CD14-positive monocyte (primary cell): ENCODE results near the gene PAX7. TPM values are rescaled to one million over a fixed set of nuclear protein-coding genes. Genes with fewer than 3 reads are reported as not detected.

Source experiments
- DNase-seq, 3 donors: peaks; one replicate each; pipeline ENCODE4 v3.0.0-alpha.2; 2011 to 2022
- H2AFZ ChIP-seq: 2 replicates; pipeline ENCODE4 v1.6.0; 2012; ENCODE audit warnings: mild to moderate bottlenecking, low read depth, low read length, inconsistent platforms; ENCODE audit not compliant: insufficient read depth, poor library complexity, severe bottlenecking
- H3K27ac ChIP-seq, 2 donors: 1 replicate in 1 of 2; 2 replicates in 1 of 2; pipeline ENCODE4 v1.5.1; 2012 to 2013; ENCODE audit warnings: low read length in 2 of 2, control low read depth in 1 of 2, inconsistent platforms in 1 of 2, low read depth in 1 of 2, mild to moderate bottlenecking in 1 of 2
- H3K27me3 ChIP-seq, 2 donors: one replicate each; pipeline versions ENCODE4 v1.6.0 to v1.6.1; 2011 to 2013; ENCODE audit warnings: low read length in 2 of 2; ENCODE audit not compliant: control insufficient read depth in 2 of 2, insufficient read depth in 2 of 2
- H3K36me3 ChIP-seq, 2 donors: replicated peaks in 1 of 2; 1 replicate in 1 of 2; 2 replicates in 1 of 2; pipeline versions ENCODE4 v1.5.1 to v1.6.1; 2012 to 2013; ENCODE audit warnings: low read length in 2 of 2, control low read depth in 1 of 2, inconsistent platforms in 1 of 2, mild to moderate bottlenecking in 1 of 2; ENCODE audit not compliant: insufficient read depth in 2 of 2, control insufficient read depth in 1 of 2
- H3K4me1 ChIP-seq, 2 donors: 1 replicate in 1 of 2; 2 replicates in 1 of 2; pipeline versions ENCODE4 v1.5.1 to v1.6.1; 2012 to 2013; ENCODE audit warnings: low read length in 2 of 2, control low read depth in 1 of 2, inconsistent platforms in 1 of 2, mild to moderate bottlenecking in 1 of 2, moderate library complexity in 1 of 2; ENCODE audit not compliant: insufficient read depth in 2 of 2, control insufficient read depth in 1 of 2
- H3K4me2 ChIP-seq: replicated peaks from 2 replicates; pipeline ENCODE3; 2012; ENCODE audit warnings: low read length, moderate library complexity, mild to moderate bottlenecking; ENCODE audit not compliant: poor library complexity, severe bottlenecking; ENCODE audit errors: extremely low read depth
- H3K4me3 ChIP-seq, 3 experiments: fragments of 200-600 bp in 1 of 3; sonication (generic) in 1 of 3; replicated peaks in 1 of 3; 1 replicate in 2 of 3; 2 replicates in 1 of 3; pipeline ENCODE4 v1.5.1; 2011 to 2013; ENCODE audit warnings: low read length in 3 of 3, mild to moderate bottlenecking in 3 of 3, control low read depth in 2 of 3, low read depth in 2 of 3, inconsistent platforms in 1 of 3, moderate library complexity in 1 of 3
- H3K79me2 ChIP-seq: 2 replicates; pipeline ENCODE4 v1.6.0; 2012; ENCODE audit warnings: mild to moderate bottlenecking, control low read depth, inconsistent platforms, low read length, moderate library complexity; ENCODE audit not compliant: insufficient read depth
- H3K9ac ChIP-seq: 2 replicates; pipeline ENCODE4 v1.6.0; 2017; ENCODE audit warnings: low read length, mild to moderate bottlenecking; ENCODE audit not compliant: insufficient read depth, poor library complexity, severe bottlenecking
- H3K9me3 ChIP-seq, 2 donors: replicated peaks in 1 of 2; 1 replicate in 1 of 2; 2 replicates in 1 of 2; pipeline versions ENCODE4 v1.5.1 to v1.6.1; 2012 to 2013; ENCODE audit warnings: low read length in 2 of 2, control low read depth in 1 of 2; ENCODE audit not compliant: control insufficient read depth in 1 of 2, insufficient read depth in 1 of 2
- H4K20me1 ChIP-seq: 2 replicates; pipeline ENCODE4 v1.6.0; 2012; ENCODE audit warnings: mild to moderate bottlenecking, low read length, control low read depth, moderate library complexity; ENCODE audit not compliant: insufficient read depth
- H3K27ac Mint-ChIP-seq, 7 donors: one replicate each; pipeline ENCODE4 v1.8.0; 2020; ENCODE audit warnings: mild to moderate bottlenecking in 7 of 7, mixed read lengths in 7 of 7, moderate library complexity in 6 of 7, inconsistent platforms in 2 of 7
- H3K27me3 Mint-ChIP-seq, 3 donors: one replicate each; pipeline ENCODE4 v1.8.0; 2021 to 2022; ENCODE audit warnings: low read depth in 3 of 3, mild to moderate bottlenecking in 3 of 3, mixed read lengths in 3 of 3, moderate library complexity in 3 of 3, inconsistent platforms in 1 of 3
- H3K36me3 Mint-ChIP-seq, 2 donors: one replicate each; pipeline ENCODE4 v1.8.0; 2020; ENCODE audit warnings: mixed read lengths in 2 of 2, inconsistent platforms in 1 of 2, mild to moderate bottlenecking in 1 of 2
- H3K4me1 Mint-ChIP-seq: one replicate; pipeline ENCODE4 v1.8.0; 2020; ENCODE audit warnings: mild to moderate bottlenecking, mixed read lengths
- H3K4me3 Mint-ChIP-seq, 2 donors: one replicate each; pipeline ENCODE4 v1.8.0; 2020; ENCODE audit warnings: mild to moderate bottlenecking in 2 of 2, mixed read lengths in 2 of 2, moderate library complexity in 1 of 2
- H3K9me3 Mint-ChIP-seq, 7 donors: one replicate each; pipeline ENCODE4 v1.8.0; 2020 to 2022; ENCODE audit warnings: mixed read lengths in 7 of 7, mild to moderate bottlenecking in 6 of 7, moderate library complexity in 6 of 7, inconsistent platforms in 2 of 7
- CTCF ChIP-seq: fragments of 200-600 bp; IDR thresholded peaks from one replicate; pipeline ENCODE4 v1.8.0; 2022; ENCODE audit warnings: antibody characterized with exemption, mild to moderate bottlenecking
- WGBS: methylation state at CpG from one replicate; pipeline ENCODE4 v1.1.5; 2013; ENCODE audit warnings: missing lambda C conversion rate; ENCODE audit not compliant: insufficient coverage; 5-methylcytosine and 5-hydroxymethylcytosine counted together
- intact Hi-C, 2 donors: fragments of 100-400 bp; cut with micrococcal nuclease; formaldehyde crosslinking; loops; one replicate each; pipeline versions ENCODE4 v1.15.0 to v1.15.1; 2023
- polyA plus RNA-seq, 3 donors: library from polyadenylated mRNA; depleted of rRNA in 1 of 3; unstranded in 2 of 3; stranded (reverse) in 1 of 3; fragments of 300-500 nt in 2 of 3; fragments of >200 nt in 1 of 3; fragmentation: Illumina TruSeq in 2 of 3; gene quantifications; 1 replicate in 2 of 3; 2 replicates in 1 of 3; pipeline ENCODE4 v1.2.3, GENCODE V29; 2012 to 2021

The PAX7 gene
- polyA plus RNA-seq, 3 donors, result not detected

DNA sequence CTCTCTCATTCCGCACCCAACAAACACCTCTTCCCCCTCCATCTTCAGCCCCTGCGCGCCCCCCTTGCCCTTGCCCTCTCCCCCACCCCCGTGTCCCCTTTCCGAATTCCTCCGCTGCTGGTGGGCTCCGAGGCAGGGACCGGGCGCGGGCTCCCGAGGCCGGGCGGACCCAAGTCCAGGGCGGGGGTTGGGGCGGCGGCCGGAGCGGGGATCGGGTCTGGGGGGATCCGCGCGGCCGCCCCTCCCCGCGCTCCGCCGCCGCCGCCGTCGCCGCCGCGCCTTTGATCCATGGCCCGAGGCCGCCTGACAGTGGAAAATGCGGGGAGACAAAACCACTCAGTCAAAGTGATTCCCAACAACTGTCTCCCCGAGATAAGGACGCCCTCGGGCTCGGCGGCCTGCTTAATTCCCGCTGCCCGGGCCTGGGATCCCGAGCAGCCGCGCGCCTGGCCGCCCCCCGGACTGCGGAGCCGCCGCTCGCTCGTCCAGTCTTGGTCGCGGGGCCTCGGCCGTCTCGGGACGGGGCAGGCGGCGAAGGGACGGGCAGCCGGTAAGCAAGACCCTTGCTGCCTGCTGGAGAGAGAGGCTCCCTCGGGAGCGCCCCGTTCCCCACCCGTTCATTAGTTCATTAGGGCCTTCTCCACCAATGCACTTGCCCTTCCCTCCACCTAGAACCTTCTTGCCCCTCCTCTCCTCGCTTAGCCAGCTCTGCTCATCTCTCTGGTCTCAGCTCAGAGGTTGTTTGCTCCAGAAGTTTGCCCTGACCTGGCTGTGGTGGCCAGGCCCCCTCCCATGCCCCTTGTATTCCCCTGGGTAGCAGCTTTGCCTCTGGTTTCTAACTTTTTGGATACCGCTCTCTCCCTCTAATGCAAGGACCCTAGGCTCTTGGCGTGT is 86.4 kb downstream of the PAX7 start:
- Histone ChIP-seq H3K4me2 (no peak overlapping the region), H3K27ac (no peak overlapping the region), H3K36me3 (no peaks in the 10 kb centered on the region), H3K4me3 (no peak overlapping the region), H3K4me1 (no peaks in the 10 kb centered on the region), H3K9ac (no peak overlapping the region), H3K79me2 (no peaks in the 10 kb centered on the region), H3K27me3 (peaks cover 16 to 51% of the 10 kb centered on the region in 2 donors), H2AFZ (no peak overlapping the region), H4K20me1 (no peaks in the 10 kb centered on the region), H3K9me3 (no peaks in the 10 kb centered on the region)
- Mint-ChIP-seq H3K4me1 (peaks cover 4% of the 10 kb centered on the region), H3K4me3 (peak overlapping the region in 1 of 2 donors; percentile 84), H3K27ac (no peak overlapping the region), H3K27me3 (peaks cover 39 to 73% (median 43%) of the 10 kb centered on the region in 3 donors), H3K9me3 (peaks cover 0 to 9% (median 4%) of the 10 kb centered on the region in 7 donors), H3K36me3 (no peaks in the 10 kb centered on the region)
- intact Hi-C loops, result no loop called here
- DNase-seq, result no peak
- WGBS, result 5% methylated on average over 71 of the region's 72 CpGs
- TF ChIP-seq CTCF, result no peak

GRCh38 chr1:18719786-18720451 is 89.3 kb downstream of the PAX7 start:
- H4K20me1 ChIP-seq, result no peaks in the 10 kb centered on the region
- H3K27ac ChIP-seq, result no peak overlapping the region
- WGBS, result 60% methylated on average over 5 of the region's 9 CpGs
- H3K9ac ChIP-seq, result no peak overlapping the region
- Mint-ChIP-seq H3K36me3 (no peaks in the 10 kb centered on the region), H3K4me1 (peaks cover 4% of the 10 kb centered on the region), H3K27me3 (peaks cover 50 to 86% (median 57%) of the 10 kb centered on the region in 3 donors), H3K27ac (no peak overlapping the region), H3K9me3 (peaks cover 0 to 9% (median 7%) of the 10 kb centered on the region in 7 donors), H3K4me3 (no peak overlapping the region)
- H3K36me3 ChIP-seq, result no peaks in the 10 kb centered on the region
- TF ChIP-seq CTCF, result no peak
- H2AFZ ChIP-seq, result no peak overlapping the region
- H3K9me3 ChIP-seq, result no peaks in the 10 kb centered on the region
- intact Hi-C loops, result no loop called here
- H3K4me3 ChIP-seq, result no peak overlapping the region
- no peaks in the 10 kb centered on the region for H3K4me1 ChIP-seq
- no peak overlapping the region for H3K4me2 ChIP-seq
- DNase-seq, result no peak
- peaks cover 16 to 72% of the 10 kb centered on the region in 2 donors for H3K27me3 ChIP-seq
- H3K79me2 ChIP-seq, result no peaks in the 10 kb centered on the region
